GM21360 (cell line): ENCODE measurements around the gene ZG16B.

Source experiments
- ATAC-seq: cut with Tn5 transposase; IDR thresholded peaks from one replicate; pipeline ENCODE4 v1.9.1; 2021; ENCODE audit warnings: mild to moderate bottlenecking, moderate library complexity; ENCODE audit not compliant: unreplicated experiment

The ZG16B gene

GRCh38 chr16:2841606-2842339 is 11.7 kb downstream of the ZG16B start:
- ATAC-seq: no peak

- ATAC-seq: no peak
These were observed 12.4 kb downstream of the ZG16B start for GRCh38 chr16:2842340-2843000.

GRCh38 chr16:2843526-2843925 is 13.4 kb downstream of the ZG16B start:
- no peak for ATAC-seq

- no peak for ATAC-seq
These were observed 15.0 kb downstream of the ZG16B start for GRCh38 chr16:2845116-2845515.

GRCh38 chr16:2846511-2847310 is 16.6 kb downstream of the ZG16B start:
- no peak for ATAC-seq

- no peak for ATAC-seq
These were observed 19.0 kb downstream of the ZG16B start for GRCh38 chr16:2848933-2849725.

- no peak for ATAC-seq
These were observed 22.1 kb downstream of the ZG16B start for GRCh38 chr16:2852003-2852730.

- ATAC-seq: no peak
These were observed 22.8 kb downstream of the ZG16B start for GRCh38 chr16:2852731-2853507.

- ATAC-seq: no peak
These were observed 23.5 kb downstream of the ZG16B start for GRCh38 chr16:2853531-2854073.

GRCh38 chr16:2854700-2855309 is 24.7 kb downstream of the ZG16B start:
- ATAC-seq: no peak

- ATAC-seq: no peak
These were observed 25.4 kb downstream of the ZG16B start for GRCh38 chr16:2855536-2855935.

GRCh38 chr16:2856061-2856670 is 26.1 kb downstream of the ZG16B start:
- no peak for ATAC-seq

- no peak for ATAC-seq
These were observed 26.8 kb downstream of the ZG16B start for GRCh38 chr16:2856686-2857450.

- ATAC-seq: no peak
These were observed 27.5 kb downstream of the ZG16B start, which contains the start of gene PRSS22 for GRCh38 chr16:2857451-2858244. PRSS22 (minus strand) TSS chr16:2858170; CDS start chr16:2858104, 66 bp downstream.

- ATAC-seq: no peak
These were observed 28.3 kb downstream of the ZG16B start for GRCh38 chr16:2858245-2859025.

- ATAC-seq: no peak
These were observed 29.7 kb downstream of the ZG16B start for GRCh38 chr16:2859686-2860265.
